Spleen (tissue), 11 donors: ENCODE results near the gene DOCK10. TPM values are rescaled to one million over a fixed set of nuclear protein-coding genes. Genes with fewer than 3 reads are reported as not detected.

ENCODE experiments used
- DNase-seq: peaks from one replicate; pipeline ENCODE4 v3.0.0-alpha.2; 2020
- H3K27ac ChIP-seq, 8 donors: fragments of 200-600 bp; sonication (generic) in 7 of 8; 1 replicate in 4 of 8; 2 replicates in 4 of 8; pipeline versions ENCODE4 v1.5.0 to v1.8.0; 2016 to 2021; ENCODE audit warnings: inconsistent platforms in 4 of 8, mild to moderate bottlenecking in 4 of 8, moderate library complexity in 1 of 8
- H3K27me3 ChIP-seq, 7 donors: fragments of 200-600 bp; sonication (generic) in 6 of 7; replicated peaks in 1 of 7; 1 replicate in 4 of 7; 2 replicates in 3 of 7; pipeline versions ENCODE4 v1.5.0 to v1.8.0; 2016 to 2021; ENCODE audit warnings: inconsistent platforms in 3 of 7, mild to moderate bottlenecking in 1 of 7
- H3K36me3 ChIP-seq, 6 donors: fragments of 200-600 bp; sonication (generic) in 5 of 6; 1 replicate in 4 of 6; 2 replicates in 2 of 6; pipeline versions ENCODE4 v1.5.0 to v1.8.0; 2016 to 2021; ENCODE audit warnings: inconsistent platforms in 2 of 6
- H3K4me1 ChIP-seq, 6 donors: fragments of 200-600 bp; sonication (generic) in 5 of 6; 1 replicate in 3 of 6; 2 replicates in 3 of 6; pipeline versions ENCODE4 v1.5.0 to v1.8.0; 2016 to 2021; ENCODE audit warnings: inconsistent platforms in 3 of 6
- H3K4me3 ChIP-seq, 8 donors: fragments of 200-600 bp; sonication (generic) in 7 of 8; 1 replicate in 4 of 8; 2 replicates in 4 of 8; pipeline versions ENCODE4 v1.5.0 to v1.8.0; 2016 to 2021; ENCODE audit warnings: inconsistent platforms in 4 of 8, mild to moderate bottlenecking in 4 of 8, moderate library complexity in 2 of 8
- H3K9me3 ChIP-seq, 8 donors: fragments of 200-600 bp; sonication (generic) in 7 of 8; 1 replicate in 4 of 8; 2 replicates in 4 of 8; pipeline versions ENCODE4 v1.5.0 to v1.8.0; 2016 to 2021; ENCODE audit warnings: inconsistent platforms in 4 of 8
- CTCF ChIP-seq, 11 experiments: fragments of 200-600 bp in 7 of 11; fragments of 450-650 bp in 4 of 11; sonication (generic) in 4 of 11; IDR thresholded peaks in 8 of 11; conservative IDR thresholded peaks in 3 of 11; 1 replicate in 7 of 11; 2 replicates in 4 of 11; pipeline versions ENCODE4 v1.4.0 to v1.8.0; 2016 to 2021; ENCODE audit warnings: antibody characterized with exemption in 11 of 11, inconsistent platforms in 4 of 11, mild to moderate bottlenecking in 1 of 11
- POLR2A ChIP-seq, 3 donors: fragments of 450-650 bp; IDR thresholded peaks; one replicate each; pipeline ENCODE4 v1.5.1; 2017; ENCODE audit warnings: antibody characterized with exemption in 3 of 3, mild to moderate bottlenecking in 1 of 3
- POLR2AphosphoS5 ChIP-seq, 3 donors: sonication (generic); formaldehyde crosslinking; IDR thresholded peaks; one replicate each; pipeline ENCODE4 v1.5.1; 2017; ENCODE audit warnings: antibody characterized with exemption in 3 of 3
- WGBS, 5 donors: extraction: QIAGEN DNeasy Blood & Tissue Kit in 3 of 5; methylation state at CpG; one replicate each; pipeline versions ENCODE4 v1.1.5 to v1.1.7; 2013 to 2018; 5-methylcytosine and 5-hydroxymethylcytosine counted together
- intact Hi-C: fragments of 100-400 bp; cut with DNase I; formaldehyde crosslinking; loops from one replicate; pipeline ENCODE4 v1.15.0; 2023; ENCODE audit warnings: low total_unique reads
- polyA plus RNA-seq, 3 donors: library from polyadenylated mRNA; stranded (reverse); fragments of 200-250 nt; gene quantifications; one replicate each; pipeline ENCODE4 v1.2.1, GENCODE V29; 2013
- total RNA-seq, 7 donors: library from RNA; depleted of rRNA in 3 of 7; stranded (reverse); fragments of >200 nt in 3 of 7; fragmentation: NEBNext Ultra II Directional in 4 of 7; extraction: Animal tissue kit (Norgen Biotek cat#: 25700) in 4 of 7; gene quantifications; one replicate each; pipeline versions ENCODE4 v1.1.0 to v1.2.1, GENCODE V29; 2016 to 2021
- donor health status: healthy with polysubstance abuse.
- donor health status: DM: no; HTN: no; CAD: no; lungs with moderate emphysema.
- donor health status: DM: no; HTN: no; CAD: no.
- donor health status: Bipolar disorder and iron deficiency.
- donor health status: healthy.
- donor health status: DM: no; HTN: no; CAD: no.
- donor health status: DM: yes; HTN: yes; CAD: no.

Gene DOCK10
- total and polyA plus RNA-seq, 10 donors: 12.5 to 203 (median 158) TPM

- peak overlapping the region in 3 of 8 donors; percentile 28 to 45 (median 41) for H3K27ac ChIP-seq
- peaks cover 0 to 16% (median 0%) of the 10 kb centered on the region in 6 donors for H3K4me1 ChIP-seq
- no peak overlapping the region for H3K4me3 ChIP-seq
- no peak for DNase-seq
- peaks cover 0 to 100% (median 83%) of the 10 kb centered on the region in 6 donors for H3K36me3 ChIP-seq
- H3K9me3 ChIP-seq: no peaks in the 10 kb centered on the region
- no peaks in the 10 kb centered on the region for H3K27me3 ChIP-seq
- 73 to 89% (median 82%) methylated on average over 7 of the region's 7 CpGs for WGBS, 5 donors
- peak in 1 of 3 donors; percentile 64 for TF ChIP-seq POLR2AphosphoS5 (IDR thresholded peaks at IDR 0.05)
- TF ChIP-seq CTCF (IDR thresholded peaks at IDR 0.05 in 8 of 11, conservative IDR thresholded peaks at IDR 0.05 in 3 of 11): no peak
- intact Hi-C loops: no loop called here
Measured at GRCh38 chr2:224847961-224848850, 194.1 kb downstream of the DOCK10 start.

GRCh38 chr2:224847381-224847780 is 194.9 kb downstream of the DOCK10 start:
- Histone ChIP-seq H3K36me3 (peaks cover 0 to 100% (median 89%) of the 10 kb centered on the region in 6 donors), H3K9me3 (no peaks in the 10 kb centered on the region), H3K27me3 (no peaks in the 10 kb centered on the region), H3K4me3 (no peak overlapping the region), H3K27ac (peak overlapping the region in 3 of 8 donors; percentile 28 to 45 (median 41)), H3K4me1 (peaks cover 0 to 11% (median 0%) of the 10 kb centered on the region in 6 donors)
- no peak for TF ChIP-seq POLR2A (IDR thresholded peaks at IDR 0.05)
- TF ChIP-seq POLR2AphosphoS5 (IDR thresholded peaks at IDR 0.05): no peak
- TF ChIP-seq CTCF (IDR thresholded peaks at IDR 0.05 in 8 of 11, conservative IDR thresholded peaks at IDR 0.05 in 3 of 11): no peak
- intact Hi-C loops: no loop called here
- 77 to 96% (median 82%) methylated on average over 2 of the region's 2 CpGs for WGBS, 5 donors
- DNase-seq: no peak

GRCh38 chr2:224846686-224847085 is 195.6 kb downstream of the DOCK10 start:
- no peak for DNase-seq

More at GRCh38 chr2:224846686-224847085, 195.6 kb downstream of the DOCK10 start:
- peaks cover 0 to 100% (median 88%) of the 10 kb centered on the region in 6 donors for H3K36me3 ChIP-seq
- intact Hi-C loops: no loop called here
- H3K9me3 ChIP-seq: no peaks in the 10 kb centered on the region
- H3K4me3 ChIP-seq: no peak overlapping the region
- peak overlapping the region in 1 of 8 donors; percentile 28 for H3K27ac ChIP-seq
- WGBS, 5 donors: 83 to 94% (median 87%) methylated on average over 5 of the region's 5 CpGs
- H3K27me3 ChIP-seq: no peaks in the 10 kb centered on the region
- TF ChIP-seq POLR2AphosphoS5 (IDR thresholded peaks at IDR 0.05): no peak
- TF ChIP-seq POLR2A (IDR thresholded peaks at IDR 0.05): no peak
- TF ChIP-seq CTCF (IDR thresholded peaks at IDR 0.05 in 8 of 11, conservative IDR thresholded peaks at IDR 0.05 in 3 of 11): no peak
- H3K4me1 ChIP-seq: peaks cover 0 to 6% (median 0%) of the 10 kb centered on the region in 6 donors
